GM12801 (cell line): ENCODE results near the gene NKX1-2.

ENCODE experiments used
- CTCF ChIP-seq: IDR thresholded peaks from one replicate; pipeline ENCODE4 v1.5.1; 2011; ENCODE audit warnings: control low read depth; ENCODE audit not compliant: insufficient read length; ENCODE audit errors: extremely low read depth

The NKX1-2 gene

GRCh38 chr10:124449170-124450011 lies 444 bp downstream of the NKX1-2 start:
- no peak for TF ChIP-seq CTCF

- TF ChIP-seq CTCF = no peak
These were observed 1.1 kb downstream of the NKX1-2 start for GRCh38 chr10:124448696-124449169.

GRCh38 chr10:124447751-124448466 lies 1.9 kb downstream of the NKX1-2 start:
- no peak for TF ChIP-seq CTCF

GRCh38 chr10:124446830-124447750 lies 2.7 kb downstream of the NKX1-2 start:
- TF ChIP-seq CTCF = no peak

GRCh38 chr10:124436191-124436638 lies 13.6 kb downstream of the NKX1-2 start:
- TF ChIP-seq CTCF = no peak

- no peak for TF ChIP-seq CTCF
These were observed 16.4 kb downstream of the NKX1-2 start for GRCh38 chr10:124433461-124433860.

GRCh38 chr10:124430077-124430476 lies 19.8 kb downstream of the NKX1-2 start:
- no peak for TF ChIP-seq CTCF
